Neutrophil (primary cell): ENCODE results near the gene ODAD4.

Experiments used
- H3K27ac ChIP-seq: fragments of 200-600 bp; sonication (generic); 2 replicates; pipeline ENCODE4 v1.5.1; 2016; ENCODE audit warnings: mild to moderate bottlenecking, moderate library complexity
- H3K27me3 ChIP-seq: fragments of 200-600 bp; sonication (generic); 2 replicates; pipeline ENCODE4 v1.6.0; 2016; ENCODE audit warnings: mild to moderate bottlenecking
- H3K36me3 ChIP-seq: fragments of 200-600 bp; sonication (generic); 2 replicates; pipeline ENCODE4 v1.5.1; 2017
- H3K4me1 ChIP-seq, 2 experiments: fragments of 200-600 bp in 1 of 2; sonication (generic) in 1 of 2; 1 replicate in 1 of 2; 2 replicates in 1 of 2; pipeline versions ENCODE4 v1.5.1 to v1.6.1; 2013 to 2016; ENCODE audit warnings: low read depth in 1 of 2, low read length in 1 of 2, mild to moderate bottlenecking in 1 of 2, moderate library complexity in 1 of 2; ENCODE audit not compliant: control insufficient read depth in 1 of 2, insufficient read depth in 1 of 2
- H3K4me3 ChIP-seq, 2 experiments: fragments of 200-600 bp in 1 of 2; sonication (generic) in 1 of 2; 1 replicate in 1 of 2; 2 replicates in 1 of 2; pipeline ENCODE4 v1.5.1; 2013 to 2016; ENCODE audit warnings: low read depth in 1 of 2, low read length in 1 of 2, mild to moderate bottlenecking in 1 of 2, moderate library complexity in 1 of 2
- H3K9me3 ChIP-seq: fragments of 200-600 bp; sonication (generic); 2 replicates; pipeline ENCODE4 v1.5.1; 2016
- TF ChIP-seq, protein P1 (sequence below): fragments of 200-600 bp; sonication (generic); IDR thresholded peaks from 2 replicates; pipeline ENCODE4 v1.5.1; 2016; ENCODE audit warnings: antibody characterized with exemption

Gene ODAD4

DNA sequence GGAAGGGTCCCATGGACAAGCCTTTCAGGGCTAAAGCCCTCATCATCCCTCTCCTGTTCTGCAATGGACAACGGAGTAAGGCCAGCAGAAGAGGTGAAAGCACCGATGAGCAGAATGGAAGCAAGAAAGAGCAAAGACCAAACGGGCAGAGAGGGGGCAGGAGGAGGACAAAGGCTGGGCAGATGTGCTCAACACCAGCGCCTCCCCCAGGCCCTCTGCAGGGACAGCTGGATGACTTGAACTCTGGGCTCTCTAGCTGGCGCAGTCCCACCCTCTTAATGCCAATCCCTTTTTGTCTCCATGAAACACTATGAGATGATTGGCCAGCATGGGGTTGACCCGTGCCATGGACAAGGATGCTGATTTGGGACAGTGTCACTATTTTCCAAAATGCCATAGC is 33.7 kb upstream of the ODAD4 start:
- TF ChIP-seq, protein P1, sequence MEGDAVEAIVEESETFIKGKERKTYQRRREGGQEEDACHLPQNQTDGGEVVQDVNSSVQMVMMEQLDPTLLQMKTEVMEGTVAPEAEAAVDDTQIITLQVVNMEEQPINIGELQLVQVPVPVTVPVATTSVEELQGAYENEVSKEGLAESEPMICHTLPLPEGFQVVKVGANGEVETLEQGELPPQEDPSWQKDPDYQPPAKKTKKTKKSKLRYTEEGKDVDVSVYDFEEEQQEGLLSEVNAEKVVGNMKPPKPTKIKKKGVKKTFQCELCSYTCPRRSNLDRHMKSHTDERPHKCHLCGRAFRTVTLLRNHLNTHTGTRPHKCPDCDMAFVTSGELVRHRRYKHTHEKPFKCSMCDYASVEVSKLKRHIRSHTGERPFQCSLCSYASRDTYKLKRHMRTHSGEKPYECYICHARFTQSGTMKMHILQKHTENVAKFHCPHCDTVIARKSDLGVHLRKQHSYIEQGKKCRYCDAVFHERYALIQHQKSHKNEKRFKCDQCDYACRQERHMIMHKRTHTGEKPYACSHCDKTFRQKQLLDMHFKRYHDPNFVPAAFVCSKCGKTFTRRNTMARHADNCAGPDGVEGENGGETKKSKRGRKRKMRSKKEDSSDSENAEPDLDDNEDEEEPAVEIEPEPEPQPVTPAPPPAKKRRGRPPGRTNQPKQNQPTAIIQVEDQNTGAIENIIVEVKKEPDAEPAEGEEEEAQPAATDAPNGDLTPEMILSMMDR = no peak
- H3K9me3 ChIP-seq = no peaks in the 10 kb centered on the region
- H3K27ac ChIP-seq = no peak overlapping the region
- no peaks in the 10 kb centered on the region for H3K4me1 ChIP-seq
- no peak overlapping the region for H3K4me3 ChIP-seq
- peaks cover 94% of the 10 kb centered on the region for H3K36me3 ChIP-seq
- no peaks in the 10 kb centered on the region for H3K27me3 ChIP-seq

DNA sequence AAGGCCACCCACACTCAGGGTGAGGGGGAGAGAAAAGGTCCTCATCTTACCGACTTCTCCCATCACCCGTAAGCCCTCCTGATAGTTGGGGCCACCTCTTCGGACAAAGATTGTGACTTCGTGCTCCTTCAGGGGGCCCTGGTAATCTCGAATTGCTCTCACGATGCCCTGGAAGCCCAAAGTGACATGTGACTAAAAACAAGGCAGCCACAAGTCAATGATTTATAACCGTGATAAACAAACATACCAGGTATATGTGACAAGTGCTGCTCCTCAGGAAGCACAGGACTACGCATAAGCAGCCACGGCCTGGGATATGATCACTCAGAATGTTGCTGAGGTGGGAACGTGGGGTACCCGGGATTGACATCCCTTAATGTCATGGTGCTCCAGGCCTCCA is 28.8 kb upstream of the ODAD4 start:
- no peaks in the 10 kb centered on the region for H3K4me1 ChIP-seq
- no peaks in the 10 kb centered on the region for H3K27me3 ChIP-seq
- peaks cover 97% of the 10 kb centered on the region for H3K36me3 ChIP-seq
- H3K4me3 ChIP-seq = no peak overlapping the region
- H3K27ac ChIP-seq = no peak overlapping the region
- H3K9me3 ChIP-seq = no peaks in the 10 kb centered on the region
- TF ChIP-seq, protein P1 = no peak

DNA sequence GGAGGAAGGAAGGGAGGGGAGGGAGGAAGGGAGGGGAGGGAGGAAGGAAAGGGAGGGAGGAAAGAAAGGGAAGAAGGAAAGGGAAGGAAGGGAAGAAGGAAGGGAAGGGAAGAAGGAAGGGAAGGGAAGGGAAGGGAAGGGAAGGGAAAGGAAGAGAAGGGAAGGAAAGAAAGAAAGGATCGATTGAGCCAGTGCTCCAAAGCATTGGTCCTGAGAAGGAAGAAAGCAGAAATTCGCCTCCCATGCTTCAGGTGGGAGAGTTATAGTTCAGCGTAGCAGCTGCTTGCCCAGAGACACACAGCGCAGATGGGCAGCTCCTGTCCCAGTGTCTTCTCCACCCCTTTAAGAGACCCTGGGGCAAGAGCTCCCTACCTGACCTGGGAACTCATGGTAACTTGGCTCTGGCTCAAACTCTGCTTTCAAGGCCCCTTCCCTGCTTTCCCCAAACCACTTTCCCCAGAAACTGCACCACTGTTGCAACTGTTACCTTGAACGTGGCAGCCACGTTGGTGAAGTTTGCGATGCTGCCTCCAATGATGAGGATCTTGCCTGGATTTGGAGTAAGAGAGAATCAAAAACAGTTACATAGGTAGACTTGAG is 26.1 kb upstream of the ODAD4 start:
- H3K4me3 ChIP-seq = no peak overlapping the region
- no peak overlapping the region for H3K27ac ChIP-seq
- no peaks in the 10 kb centered on the region for H3K4me1 ChIP-seq
- H3K9me3 ChIP-seq = no peaks in the 10 kb centered on the region
- peaks cover 97% of the 10 kb centered on the region for H3K36me3 ChIP-seq
- TF ChIP-seq, protein P1 = no peak
- no peaks in the 10 kb centered on the region for H3K27me3 ChIP-seq

DNA sequence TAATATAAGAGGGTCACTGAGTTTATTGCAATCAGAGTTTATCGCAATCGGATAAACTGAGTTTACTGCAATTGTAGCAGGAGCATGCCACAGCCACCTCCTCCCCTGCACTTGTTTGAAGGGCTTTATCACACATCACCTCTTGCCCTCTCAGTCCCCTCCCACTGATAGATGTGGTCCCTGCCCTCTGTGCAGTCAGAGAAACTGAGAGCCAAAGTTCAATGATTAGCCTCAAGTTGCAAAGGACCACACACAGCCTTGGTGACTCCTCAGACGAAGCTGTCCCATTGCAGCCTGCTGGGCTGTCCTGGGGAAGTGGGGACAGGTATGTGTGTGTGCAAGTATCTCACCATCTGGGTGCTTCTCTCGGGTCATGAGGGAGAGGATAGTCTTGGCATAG is 25.2 kb upstream of the ODAD4 start:
- Histone ChIP-seq H3K4me1 (no peaks in the 10 kb centered on the region), H3K27me3 (no peaks in the 10 kb centered on the region), H3K36me3 (peaks cover 97% of the 10 kb centered on the region), H3K4me3 (no peak overlapping the region), H3K27ac (no peak overlapping the region), H3K9me3 (no peaks in the 10 kb centered on the region)
- TF ChIP-seq, protein P1 = no peak

DNA sequence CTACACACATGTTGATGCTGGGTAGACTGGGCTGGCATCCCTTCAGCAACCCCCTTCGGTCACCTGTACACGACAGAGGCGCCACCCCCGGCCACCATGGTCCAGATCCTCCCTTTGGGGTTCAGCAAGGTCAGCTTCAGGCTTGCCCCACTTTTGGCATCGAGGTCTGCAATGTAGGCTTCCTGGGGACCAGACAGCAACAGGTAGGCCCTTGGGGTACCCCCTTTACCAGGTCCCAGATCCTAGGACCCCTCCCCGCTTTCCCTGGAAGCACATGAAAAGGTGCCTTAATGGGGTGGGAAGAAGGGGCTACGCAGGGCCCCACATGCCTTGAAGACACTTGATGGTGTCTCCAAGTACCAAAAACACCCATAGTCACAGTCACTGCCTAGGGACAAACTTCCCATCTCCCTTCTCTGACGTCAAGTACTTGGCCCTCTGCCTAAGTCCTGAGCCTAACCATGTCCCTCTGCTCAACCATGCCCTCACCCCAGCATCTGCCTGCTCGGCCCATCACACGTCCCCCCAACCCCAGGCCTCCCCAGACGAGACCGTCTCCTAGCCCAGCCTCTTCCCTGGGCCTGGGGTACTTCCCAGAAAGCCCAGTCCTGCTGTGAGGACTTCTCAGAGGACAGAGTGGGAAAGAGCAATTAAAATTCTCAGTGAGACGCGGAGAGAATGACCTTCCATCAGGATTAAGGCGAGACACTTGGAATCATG is 23.8 kb upstream of the ODAD4 start:
- Histone ChIP-seq H3K4me1 (no peaks in the 10 kb centered on the region), H3K27ac (no peak overlapping the region), H3K36me3 (peaks cover 98% of the 10 kb centered on the region), H3K27me3 (no peaks in the 10 kb centered on the region), H3K9me3 (no peaks in the 10 kb centered on the region), H3K4me3 (no peak overlapping the region)
- TF ChIP-seq, protein P1 = no peak
